NB4 (cell line): ENCODE measurements around the gene EPB41L3.

ENCODE experiments used
- DNase-seq: peaks from one replicate; pipeline ENCODE4 v3.0.0; 2010; ENCODE audit warnings: low read depth
- H3K4me3 ChIP-seq: one replicate; pipeline ENCODE4 v1.5.1; 2011; ENCODE audit warnings: mild to moderate bottlenecking, low read depth, low read length, moderate library complexity
- MYC ChIP-seq: IDR thresholded peaks from 2 replicates; pipeline ENCODE4 v1.6.1; 2011; ENCODE audit warnings: low read depth, low read length
- POLR2A ChIP-seq: IDR thresholded peaks from 2 replicates; pipeline ENCODE4 v1.6.1; 2011; ENCODE audit warnings: mild to moderate bottlenecking; ENCODE audit not compliant: insufficient read length; ENCODE audit errors: extremely low read depth
- TF ChIP-seq, protein P1 (sequence below): IDR thresholded peaks from 2 replicates; pipeline ENCODE4 v1.6.1; 2011; ENCODE audit warnings: low read depth, low read length
- TF ChIP-seq, protein P2 (sequence below): IDR thresholded peaks from one replicate; pipeline ENCODE4 v1.5.1; 2012; ENCODE audit warnings: low read depth, low read length

EPB41L3 gene

GRCh38 chr18:5420906-5421305 is 122.9 kb downstream of the EPB41L3 start:
- DNase-seq = no peak
- H3K4me3 ChIP-seq = no peak overlapping the region
- no peak for TF ChIP-seq POLR2A
- TF ChIP-seq MYC = no peak
- TF ChIP-seq, protein P1, sequence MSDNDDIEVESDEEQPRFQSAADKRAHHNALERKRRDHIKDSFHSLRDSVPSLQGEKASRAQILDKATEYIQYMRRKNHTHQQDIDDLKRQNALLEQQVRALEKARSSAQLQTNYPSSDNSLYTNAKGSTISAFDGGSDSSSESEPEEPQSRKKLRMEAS = no peak
- TF ChIP-seq, protein P2, sequence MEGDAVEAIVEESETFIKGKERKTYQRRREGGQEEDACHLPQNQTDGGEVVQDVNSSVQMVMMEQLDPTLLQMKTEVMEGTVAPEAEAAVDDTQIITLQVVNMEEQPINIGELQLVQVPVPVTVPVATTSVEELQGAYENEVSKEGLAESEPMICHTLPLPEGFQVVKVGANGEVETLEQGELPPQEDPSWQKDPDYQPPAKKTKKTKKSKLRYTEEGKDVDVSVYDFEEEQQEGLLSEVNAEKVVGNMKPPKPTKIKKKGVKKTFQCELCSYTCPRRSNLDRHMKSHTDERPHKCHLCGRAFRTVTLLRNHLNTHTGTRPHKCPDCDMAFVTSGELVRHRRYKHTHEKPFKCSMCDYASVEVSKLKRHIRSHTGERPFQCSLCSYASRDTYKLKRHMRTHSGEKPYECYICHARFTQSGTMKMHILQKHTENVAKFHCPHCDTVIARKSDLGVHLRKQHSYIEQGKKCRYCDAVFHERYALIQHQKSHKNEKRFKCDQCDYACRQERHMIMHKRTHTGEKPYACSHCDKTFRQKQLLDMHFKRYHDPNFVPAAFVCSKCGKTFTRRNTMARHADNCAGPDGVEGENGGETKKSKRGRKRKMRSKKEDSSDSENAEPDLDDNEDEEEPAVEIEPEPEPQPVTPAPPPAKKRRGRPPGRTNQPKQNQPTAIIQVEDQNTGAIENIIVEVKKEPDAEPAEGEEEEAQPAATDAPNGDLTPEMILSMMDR = no peak

- TF ChIP-seq, protein P1 = no peak
- TF ChIP-seq, protein P2 = no peak
- TF ChIP-seq MYC (no peak), POLR2A (no peak)
- DNase-seq = no peak
- H3K4me3 ChIP-seq = no peak overlapping the region
Observed at GRCh38 chr18:5419601-5420000, 124.2 kb downstream of the EPB41L3 start.

- DNase-seq = no peak
- TF ChIP-seq MYC = no peak
- TF ChIP-seq, protein P2 = no peak
- no peak for TF ChIP-seq POLR2A
- TF ChIP-seq, protein P1 = no peak
- H3K4me3 ChIP-seq = no peak overlapping the region
Observed at GRCh38 chr18:5419030-5419429, 124.8 kb downstream of the EPB41L3 start.

DNA sequence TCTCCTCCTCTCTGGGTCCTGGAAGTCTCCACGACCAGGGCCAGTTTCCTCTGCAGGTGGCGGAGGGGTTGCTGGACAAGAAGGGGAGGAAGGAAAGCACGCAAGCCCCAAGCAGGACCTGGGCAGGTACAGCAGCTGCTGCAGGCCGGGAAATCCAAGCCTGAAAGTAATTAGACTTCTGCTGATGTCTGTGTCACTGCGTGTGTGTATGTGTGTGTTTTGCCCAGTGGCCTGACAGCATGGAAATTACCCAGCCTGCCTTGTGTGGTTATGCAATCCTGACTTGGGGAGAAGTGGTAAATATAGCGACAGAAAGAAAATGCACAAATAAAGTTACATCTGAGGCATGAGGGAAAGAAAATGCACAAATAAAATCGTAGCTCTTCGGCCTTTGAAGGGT is 126.5 kb downstream of the EPB41L3 start:
- no peak overlapping the region for H3K4me3 ChIP-seq
- no peak for TF ChIP-seq POLR2A
- TF ChIP-seq, protein P2 = no peak
- no peak for TF ChIP-seq MYC
- TF ChIP-seq, protein P1 = peak; percentile 19; the same call in 1 of the 2 replicates
- DNase-seq = peak; percentile 59

DNA sequence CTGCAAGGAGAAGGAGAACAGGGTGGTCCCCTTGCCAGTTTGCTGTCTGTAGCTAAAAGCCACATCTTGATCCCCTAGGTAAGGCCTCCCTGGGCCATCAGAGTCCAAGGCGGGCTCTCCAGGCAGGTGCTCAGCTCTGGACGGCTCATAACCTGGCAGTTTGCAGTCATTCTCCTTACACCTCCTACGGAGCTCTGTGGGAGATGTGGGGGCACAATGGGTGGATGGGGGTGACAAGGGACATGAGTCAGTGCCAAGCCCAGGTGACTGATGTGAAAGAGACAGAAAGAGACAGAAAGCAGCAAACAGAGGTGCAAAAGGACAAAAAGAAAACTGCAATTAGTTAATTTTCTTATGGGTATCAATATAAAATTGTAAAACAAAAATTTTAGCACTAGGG is 127.7 kb downstream of the EPB41L3 start:
- no peak for DNase-seq
- no peak for TF ChIP-seq POLR2A
- no peak for TF ChIP-seq MYC
- TF ChIP-seq, protein P1 = no peak
- TF ChIP-seq, protein P2 = no peak
- no peak overlapping the region for H3K4me3 ChIP-seq

DNA sequence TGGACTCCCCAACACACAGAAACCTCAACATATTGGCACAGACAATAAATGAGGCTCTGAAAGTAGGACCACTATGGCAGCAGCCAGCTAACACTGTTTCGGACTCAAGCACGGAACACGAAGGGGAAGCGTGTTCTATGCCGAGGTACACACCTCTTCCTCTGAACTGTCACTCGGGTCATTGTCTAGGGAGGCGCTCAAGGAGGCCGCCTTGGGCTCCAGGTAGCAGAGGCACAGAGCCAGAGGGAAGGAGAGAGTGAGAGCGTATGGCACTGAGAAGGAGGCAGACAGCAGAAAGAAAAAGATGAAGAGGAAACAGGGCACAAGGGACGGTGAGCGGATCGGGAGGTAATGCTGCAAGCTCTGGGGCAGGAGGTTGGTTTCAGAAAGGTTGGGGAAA is 128.1 kb downstream of the EPB41L3 start:
- TF ChIP-seq, protein P2 = no peak
- TF ChIP-seq, protein P1 = no peak
- TF ChIP-seq MYC (no peak), POLR2A (no peak)
- DNase-seq = no peak
- no peak overlapping the region for H3K4me3 ChIP-seq
